ENCODE results near the gene NEK10.

DNA sequence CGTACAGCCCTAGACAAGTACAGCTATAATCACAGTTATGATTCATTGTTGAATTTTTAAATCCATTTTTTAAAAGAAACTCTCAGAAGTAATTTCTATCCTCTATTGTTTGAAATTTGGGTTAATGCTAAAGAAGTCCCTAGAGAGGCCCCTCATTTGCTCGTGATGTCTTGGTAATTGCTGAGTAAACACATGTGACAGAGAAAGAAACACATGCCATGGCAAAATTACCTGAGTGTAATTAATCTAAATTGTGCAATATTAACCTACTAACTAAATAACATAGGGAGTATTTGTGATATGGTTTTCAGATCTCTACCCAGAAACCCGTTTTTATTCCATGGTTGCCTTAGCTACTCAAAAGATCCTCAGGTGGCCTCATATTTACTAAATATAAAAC lies 10.8 kb downstream of the NEK10 start:
- TF ChIP-seq, protein P1, sequence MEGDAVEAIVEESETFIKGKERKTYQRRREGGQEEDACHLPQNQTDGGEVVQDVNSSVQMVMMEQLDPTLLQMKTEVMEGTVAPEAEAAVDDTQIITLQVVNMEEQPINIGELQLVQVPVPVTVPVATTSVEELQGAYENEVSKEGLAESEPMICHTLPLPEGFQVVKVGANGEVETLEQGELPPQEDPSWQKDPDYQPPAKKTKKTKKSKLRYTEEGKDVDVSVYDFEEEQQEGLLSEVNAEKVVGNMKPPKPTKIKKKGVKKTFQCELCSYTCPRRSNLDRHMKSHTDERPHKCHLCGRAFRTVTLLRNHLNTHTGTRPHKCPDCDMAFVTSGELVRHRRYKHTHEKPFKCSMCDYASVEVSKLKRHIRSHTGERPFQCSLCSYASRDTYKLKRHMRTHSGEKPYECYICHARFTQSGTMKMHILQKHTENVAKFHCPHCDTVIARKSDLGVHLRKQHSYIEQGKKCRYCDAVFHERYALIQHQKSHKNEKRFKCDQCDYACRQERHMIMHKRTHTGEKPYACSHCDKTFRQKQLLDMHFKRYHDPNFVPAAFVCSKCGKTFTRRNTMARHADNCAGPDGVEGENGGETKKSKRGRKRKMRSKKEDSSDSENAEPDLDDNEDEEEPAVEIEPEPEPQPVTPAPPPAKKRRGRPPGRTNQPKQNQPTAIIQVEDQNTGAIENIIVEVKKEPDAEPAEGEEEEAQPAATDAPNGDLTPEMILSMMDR (IDR thresholded peaks at IDR 0.05; ENCODE audit: low read length) = no peak
- TF ChIP-seq EZH2phosphoT487 (IDR thresholded peaks at IDR 0.05; ENCODE audit: low read length) (no peak), EZH2 (optimal IDR thresholded peaks at IDR 0.05; ENCODE audit: low read depth, low read length) (no peak)

Data from MM.1S (cell line).